ENCODE measurements around the gene DRC1. TPM values are rescaled to one million over a fixed set of nuclear protein-coding genes. Genes with fewer than 3 reads are reported as not detected.

Gene DRC1
- total RNA-seq, 1 donor from 2014 or later, result not detected

Other genes starting within 250 kb of the DRC1 start
- 3.6 TPM for gene GAREM2, start 228.8 kb upstream of the DRC1 start, total RNA-seq
- gene HADHA, start 157.3 kb upstream of the DRC1 start, total RNA-seq, result 800 TPM
- 1,919 TPM for gene HADHB, start 157.0 kb upstream of the DRC1 start, total RNA-seq
- gene SELENOI, start 55.8 kb upstream of the DRC1 start, total RNA-seq, result 14.5 TPM
- gene ADGRF3, start 55.1 kb upstream of the DRC1 start, total RNA-seq, result not detected
- not detected for gene OTOF, start 76.2 kb downstream of the DRC1 start, total RNA-seq
- gene CIB4, start 239.4 kb downstream of the DRC1 start, total RNA-seq, result not detected